UCSD-AML1 (cell line): ENCODE measurements around the gene SHROOM3.

Experiments used
- DNase-seq: peaks from one replicate; lab custom pipeline; 2025; ENCODE audit not compliant: unreplicated experiment; lab: John Stamatoyannopoulos, UW

SHROOM3 gene

DNA sequence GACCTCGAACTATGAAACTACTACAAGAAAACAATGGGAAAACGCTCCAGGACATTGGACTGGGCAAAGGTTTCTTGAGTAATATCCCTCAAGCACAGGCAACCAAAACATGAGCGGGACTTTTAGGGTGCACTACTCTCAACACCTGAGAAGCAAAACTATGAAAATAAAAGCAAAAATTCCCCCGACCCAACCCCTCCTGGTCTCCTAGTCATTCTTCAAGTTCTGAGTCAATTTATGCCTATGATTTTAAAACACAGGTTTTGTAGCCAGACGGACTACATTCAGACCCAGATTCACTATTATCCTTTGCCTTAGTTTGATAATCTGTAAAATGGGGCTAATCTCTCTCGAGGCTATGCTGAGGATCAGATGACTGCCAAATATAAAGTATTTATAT, 365.9 kb downstream of the SHROOM3 start:
- DNase-seq = no peak

DNA sequence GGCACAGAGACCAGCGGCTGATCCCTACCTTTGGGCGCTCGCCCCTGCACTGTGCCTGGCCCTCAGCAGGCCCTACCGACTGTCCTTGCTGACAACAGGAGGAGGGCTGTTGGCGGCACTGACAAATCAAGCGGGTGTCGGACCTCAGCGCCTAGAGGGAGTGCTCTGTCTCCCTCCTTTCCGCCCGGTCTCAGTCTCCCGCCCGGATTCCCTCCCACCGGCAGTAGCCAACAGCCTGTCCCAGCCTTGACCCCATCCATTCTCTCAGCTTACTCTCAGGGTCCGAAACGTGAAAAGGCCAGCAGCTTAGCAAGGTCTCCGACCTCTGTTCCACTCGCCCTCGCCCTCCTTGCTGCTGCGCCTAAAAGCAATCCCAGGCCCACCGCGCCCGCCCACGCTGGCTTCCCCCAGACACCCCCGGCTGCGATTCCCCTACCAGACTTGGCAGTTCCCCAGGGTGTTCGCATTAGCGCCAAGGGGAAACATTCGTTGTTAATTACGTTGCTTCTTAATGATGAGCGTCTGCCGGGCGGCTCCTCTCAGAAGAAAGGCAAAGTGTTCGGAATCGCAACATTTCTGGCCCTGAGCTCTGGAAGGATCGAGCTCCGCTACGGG, 366.7 kb downstream of the SHROOM3 start:
- no peak for DNase-seq

DNA sequence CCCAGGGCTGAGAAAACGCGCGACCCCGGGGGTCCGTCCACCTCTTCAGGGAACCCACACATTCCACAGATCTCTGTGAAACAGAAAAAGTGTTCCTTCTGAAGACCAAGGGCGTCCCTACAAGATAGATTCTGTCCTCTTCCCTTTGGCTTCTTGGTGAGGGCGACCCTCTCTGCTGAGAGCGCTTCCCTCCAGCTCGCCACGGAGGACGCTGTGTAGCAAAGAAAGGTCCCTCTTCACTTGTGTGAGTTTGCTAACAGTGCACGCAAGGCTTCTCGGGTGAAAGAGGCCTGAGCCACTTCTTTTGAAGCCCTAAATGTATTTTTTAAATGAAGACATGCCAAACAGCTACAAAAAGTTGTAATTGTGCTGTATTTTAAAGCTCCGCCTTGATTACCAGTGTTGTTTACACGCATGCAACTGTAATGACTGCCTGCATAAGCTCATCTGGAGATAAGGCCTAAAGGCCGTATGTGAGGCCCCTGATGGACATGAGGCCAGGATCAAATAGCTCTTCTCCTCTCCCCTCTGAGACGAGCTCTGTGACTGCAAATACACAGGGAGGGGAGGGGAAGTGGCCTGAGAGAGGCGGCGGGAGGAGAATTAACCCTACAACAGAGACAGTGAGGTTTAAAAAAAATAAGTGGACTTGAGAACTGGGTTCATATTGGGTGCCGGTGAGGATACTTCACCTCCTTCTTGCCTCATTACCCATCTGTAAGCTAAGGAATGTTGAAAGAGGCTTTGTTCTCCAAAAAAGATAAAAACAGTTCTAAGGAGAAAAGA, 367.4 kb downstream of the SHROOM3 start:
- no peak for DNase-seq

DNA sequence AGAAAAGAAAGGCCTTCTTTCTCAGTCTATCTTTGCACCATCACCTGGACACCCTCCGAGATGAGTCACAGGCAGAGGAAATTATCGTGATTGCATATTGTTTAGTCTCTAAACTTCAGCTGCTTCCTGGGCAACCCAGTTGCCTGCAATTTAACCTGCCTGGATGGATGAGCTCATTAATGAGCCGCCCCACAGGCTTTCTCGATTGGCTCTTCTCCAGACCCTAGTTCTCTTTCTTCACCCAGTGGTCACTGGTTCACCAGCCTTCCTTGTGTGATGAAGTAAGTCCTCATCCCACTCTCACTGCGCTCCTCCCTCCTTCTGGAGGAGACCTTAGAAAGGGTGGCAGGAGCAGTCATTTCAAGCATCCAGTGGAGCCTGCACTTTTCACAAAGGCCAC, 368.5 kb downstream of the SHROOM3 start:
- DNase-seq = no peak

DNA sequence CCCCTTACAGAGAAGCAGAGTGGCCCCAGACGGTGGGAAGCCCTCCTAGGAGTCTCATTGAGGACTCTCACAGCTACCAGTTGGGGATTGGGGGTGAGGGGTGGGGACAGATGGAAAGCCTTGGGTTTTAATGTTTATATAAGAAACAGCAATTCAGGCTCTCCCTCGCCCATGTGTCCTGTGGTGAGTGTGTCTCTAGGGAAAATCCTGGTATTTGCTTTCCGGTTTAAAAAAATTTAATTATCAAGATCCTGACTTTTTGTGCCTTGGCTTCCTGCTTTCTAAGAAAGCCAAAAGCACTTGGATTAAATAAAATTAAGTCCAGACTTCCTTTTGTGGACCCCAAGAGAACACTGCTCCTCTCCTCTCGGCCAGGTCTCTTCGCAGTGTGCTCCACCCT, 369.1 kb downstream of the SHROOM3 start:
- DNase-seq = no peak

DNA sequence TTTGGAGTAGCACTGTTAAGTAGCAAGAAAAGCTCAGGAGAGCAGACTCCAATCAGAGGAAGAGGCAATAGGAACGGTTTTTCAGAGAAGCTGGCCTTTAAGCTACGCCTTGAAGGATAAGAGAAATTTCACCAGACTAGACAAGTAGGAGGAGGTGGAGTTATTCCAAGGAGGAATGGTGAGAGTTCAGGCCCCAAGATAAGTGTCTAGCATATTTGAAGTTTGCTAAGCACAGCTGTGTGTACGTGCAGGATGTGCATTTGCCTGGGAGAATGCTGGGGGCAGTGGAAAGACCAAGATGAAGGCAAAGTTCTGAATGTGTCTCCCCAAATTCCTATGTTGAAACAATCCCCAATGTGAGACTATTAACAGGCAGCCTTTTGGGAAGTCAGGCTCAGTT, 371.3 kb downstream of the SHROOM3 start:
- DNase-seq = no peak

DNA sequence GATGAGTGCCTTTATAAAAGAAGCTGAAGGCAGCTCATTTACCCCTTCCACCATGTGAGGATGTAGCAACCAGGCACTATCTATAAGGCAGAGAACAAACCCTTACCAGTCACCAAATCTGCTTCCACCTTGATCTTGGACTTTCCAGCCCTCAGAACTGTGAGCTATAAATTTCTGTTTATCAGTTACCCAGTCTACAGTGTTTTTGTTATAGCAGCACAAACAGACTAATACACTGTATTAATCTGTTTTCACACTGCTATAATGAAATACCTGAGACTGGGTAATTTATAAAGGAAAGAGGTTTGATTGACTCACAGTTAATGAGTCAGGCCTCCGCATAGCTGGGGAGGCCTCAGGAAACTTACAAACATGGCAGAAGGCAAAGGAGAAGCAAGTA, 371.7 kb downstream of the SHROOM3 start:
- DNase-seq = no peak

DNA sequence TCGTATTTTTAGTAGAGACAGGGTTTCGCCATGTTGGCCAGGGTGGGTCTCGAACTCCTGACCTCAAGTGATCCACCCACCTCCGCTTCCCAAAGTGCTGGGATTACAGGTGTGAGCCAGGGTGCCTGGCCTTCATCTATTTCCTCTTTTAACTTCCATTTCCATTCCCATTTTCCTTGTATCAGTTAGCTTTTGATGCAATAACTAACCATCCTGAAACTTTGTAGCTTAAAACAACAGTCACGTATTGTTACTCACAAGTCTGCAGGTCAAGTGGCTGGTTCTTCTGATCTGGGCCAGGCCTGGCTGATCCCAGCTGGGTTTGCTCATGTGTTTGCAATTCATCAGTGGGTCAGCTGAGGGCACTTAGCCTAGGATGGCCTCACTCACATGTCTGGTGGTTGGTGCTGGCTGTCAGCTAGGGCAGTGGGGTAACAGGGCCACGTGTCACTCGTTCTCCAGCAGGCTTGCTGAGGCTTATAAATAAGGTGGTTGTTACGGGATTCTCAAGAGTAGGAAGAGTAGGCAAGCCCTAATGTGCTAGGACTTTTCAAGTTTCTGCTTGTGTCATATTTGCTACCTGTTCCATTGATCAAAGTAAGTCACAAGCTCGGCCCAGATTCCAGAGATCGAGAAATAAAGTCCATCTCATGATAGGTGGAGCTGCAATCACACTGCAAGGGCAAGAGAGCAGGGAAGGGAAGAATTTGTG, 374.7 kb downstream of the SHROOM3 start:
- DNase-seq = no peak

DNA sequence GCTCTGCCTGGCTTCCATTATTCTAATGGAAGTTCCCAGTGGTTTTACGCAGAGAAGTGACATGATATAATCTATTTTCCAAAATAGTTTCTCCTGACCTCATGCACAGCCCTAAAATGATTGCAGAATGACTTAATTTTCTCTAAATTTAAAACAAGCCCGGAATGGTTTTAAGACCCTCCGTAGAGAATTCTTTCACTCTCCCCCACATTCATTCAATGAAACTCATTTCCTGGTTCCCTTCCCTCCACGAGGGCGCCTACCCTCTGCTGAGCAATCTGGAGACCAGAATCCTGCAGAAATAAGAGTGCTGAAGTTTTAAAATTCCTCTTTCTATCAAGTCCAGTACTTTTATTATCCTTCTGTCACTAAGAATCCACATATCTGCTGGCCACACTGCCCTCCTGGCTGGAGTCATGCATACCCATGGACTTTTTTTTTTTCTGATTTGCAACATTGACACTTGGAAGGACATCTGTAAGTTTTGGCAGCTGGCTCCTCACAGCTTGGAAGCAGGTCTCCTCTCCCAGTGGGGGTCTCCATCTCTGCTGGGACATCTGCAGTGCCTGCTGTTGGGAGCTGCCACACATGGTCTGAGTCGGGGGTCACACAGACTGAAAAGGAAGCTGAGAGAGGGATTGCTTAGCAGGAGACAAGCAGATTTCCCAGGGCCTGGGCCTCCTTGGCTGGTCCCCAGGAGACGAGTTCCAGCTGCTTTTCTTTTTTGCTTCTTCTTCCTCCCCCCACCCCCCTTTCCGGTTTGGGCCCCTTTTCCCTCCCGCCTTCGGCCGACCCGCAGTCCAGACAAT, 376.8 kb downstream of the SHROOM3 start:
- no peak for DNase-seq

DNA sequence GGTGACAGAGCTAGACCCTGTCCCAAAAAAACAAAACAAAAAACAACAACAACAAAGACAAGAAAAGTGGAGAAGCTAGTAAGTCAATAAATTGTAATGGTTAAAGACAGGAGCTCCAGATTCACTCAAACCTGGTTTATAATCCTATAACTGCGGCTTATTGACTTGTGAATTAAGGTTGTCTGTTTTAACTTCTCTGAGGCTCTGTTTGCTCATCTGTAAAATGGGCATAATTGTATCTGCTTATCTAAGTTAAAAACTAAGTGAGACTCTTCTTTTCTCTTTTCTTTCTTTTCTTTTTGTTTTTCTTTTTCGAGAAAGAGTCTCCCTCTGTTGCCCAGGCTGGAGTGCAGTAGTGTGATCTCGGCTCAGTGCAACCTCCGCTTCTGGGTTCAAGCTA, 378.0 kb downstream of the SHROOM3 start:
- DNase-seq = no peak

DNA sequence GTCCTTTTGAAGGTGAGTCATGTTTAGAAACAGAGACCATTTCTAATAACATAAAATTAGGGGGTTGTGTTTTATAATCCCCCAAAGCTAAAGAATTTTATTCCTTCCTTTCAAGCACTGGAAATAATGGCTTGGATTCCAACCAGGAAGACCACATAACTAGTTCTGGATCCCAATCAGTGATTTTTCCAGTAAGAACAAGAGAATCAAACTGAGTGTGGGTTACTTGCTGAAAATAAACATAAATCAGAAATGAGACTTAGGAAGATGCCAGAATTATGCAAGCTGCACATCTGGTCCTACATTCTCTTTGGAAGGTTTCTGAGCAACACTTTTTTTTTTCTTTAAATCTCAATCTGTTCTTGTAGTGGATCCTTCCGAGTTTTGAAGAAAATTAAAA, 386.6 kb downstream of the SHROOM3 start:
- DNase-seq = no peak

DNA sequence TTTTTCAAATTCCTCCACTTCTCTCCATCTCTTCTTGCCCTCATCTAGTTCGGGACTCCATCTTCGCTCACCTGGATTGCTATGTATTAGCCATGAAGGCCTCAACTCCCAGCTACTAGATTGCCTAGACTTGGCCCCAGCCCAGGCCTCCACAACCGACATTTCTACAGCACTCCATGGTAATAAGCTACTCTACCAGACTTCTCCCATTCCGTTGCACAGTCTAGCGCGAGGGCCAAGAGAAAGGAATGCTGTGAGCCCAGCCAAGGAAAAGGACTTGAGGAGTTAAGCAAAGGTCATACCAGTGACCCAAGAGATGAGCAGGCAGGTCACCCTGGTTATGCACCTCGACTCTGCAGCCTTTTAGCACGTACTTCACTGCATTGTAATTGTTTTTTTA, 387.3 kb downstream of the SHROOM3 start:
- DNase-seq = no peak

DNA sequence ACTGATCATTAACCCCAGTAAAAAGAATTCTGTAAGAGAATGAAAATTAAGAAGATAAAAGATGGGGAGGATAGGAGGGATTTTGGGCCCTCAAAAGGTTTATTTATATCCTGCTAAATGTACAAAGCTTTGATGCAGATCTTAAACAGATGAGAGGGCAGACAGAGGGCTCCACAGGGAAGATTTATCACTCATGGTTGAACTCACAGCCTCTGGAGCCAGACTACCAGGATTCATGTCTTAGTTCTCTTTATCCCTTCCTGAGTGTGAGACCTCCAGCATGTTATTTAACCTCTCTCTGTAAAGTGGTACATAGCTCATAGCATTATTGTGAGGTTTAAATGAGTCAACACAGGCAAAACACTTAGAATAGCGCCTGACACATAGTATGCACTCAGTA, 388.5 kb downstream of the SHROOM3 start:
- DNase-seq = no peak

DNA sequence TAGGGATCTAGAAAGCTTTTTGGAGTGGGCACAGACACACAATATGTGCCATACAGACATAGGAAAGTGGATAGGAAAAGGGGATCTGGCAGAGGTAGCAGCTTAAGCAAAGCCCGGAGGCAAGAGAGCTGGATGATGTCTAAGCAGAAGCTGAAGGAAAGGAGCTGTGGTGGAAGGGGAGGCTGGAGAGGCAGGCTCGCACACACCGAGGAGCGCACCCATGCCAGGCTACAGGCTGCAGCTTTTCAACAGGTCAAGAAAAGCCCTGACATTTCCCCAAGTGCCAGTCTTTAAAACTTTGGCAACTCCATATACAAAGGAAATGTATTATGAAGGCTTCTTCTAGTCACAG, 395.6 kb downstream of the SHROOM3 start:
- DNase-seq = no peak

DNA sequence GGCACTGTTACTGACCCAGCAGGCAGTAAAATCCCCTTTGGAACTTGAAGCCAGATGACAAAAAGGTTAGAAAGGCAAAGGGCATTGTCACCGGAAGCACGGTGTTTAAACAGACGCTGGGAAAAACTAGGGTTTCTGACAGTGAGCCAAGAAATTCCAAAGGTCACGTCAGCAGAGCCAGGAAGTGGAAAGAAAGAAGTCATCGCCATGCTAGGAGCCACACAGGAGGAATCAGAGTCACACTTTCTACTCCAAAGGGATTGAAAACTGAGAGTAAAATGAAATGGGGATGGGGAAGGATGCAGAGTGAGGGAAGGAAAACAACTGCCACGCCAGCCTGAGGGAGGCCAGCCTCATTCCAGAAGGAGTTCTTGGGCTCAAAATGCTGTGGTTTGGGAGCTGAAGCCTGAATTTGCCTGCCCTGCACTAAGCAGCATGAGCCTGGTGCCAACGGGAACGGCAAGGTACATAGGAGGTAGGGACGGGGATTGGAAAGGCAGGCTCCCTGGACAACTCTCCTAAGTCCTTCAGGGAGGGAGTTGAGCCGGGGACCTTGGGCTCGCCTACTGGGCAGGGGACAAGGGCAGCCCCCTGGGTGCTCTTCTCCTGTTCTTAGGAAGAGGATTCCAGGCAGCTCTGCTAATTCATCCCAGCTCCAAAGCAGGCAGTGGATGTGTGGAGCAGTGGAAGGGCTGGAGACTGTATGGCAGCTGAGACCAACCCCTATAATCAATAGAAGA, 396.1 kb downstream of the SHROOM3 start:
- no peak for DNase-seq

DNA sequence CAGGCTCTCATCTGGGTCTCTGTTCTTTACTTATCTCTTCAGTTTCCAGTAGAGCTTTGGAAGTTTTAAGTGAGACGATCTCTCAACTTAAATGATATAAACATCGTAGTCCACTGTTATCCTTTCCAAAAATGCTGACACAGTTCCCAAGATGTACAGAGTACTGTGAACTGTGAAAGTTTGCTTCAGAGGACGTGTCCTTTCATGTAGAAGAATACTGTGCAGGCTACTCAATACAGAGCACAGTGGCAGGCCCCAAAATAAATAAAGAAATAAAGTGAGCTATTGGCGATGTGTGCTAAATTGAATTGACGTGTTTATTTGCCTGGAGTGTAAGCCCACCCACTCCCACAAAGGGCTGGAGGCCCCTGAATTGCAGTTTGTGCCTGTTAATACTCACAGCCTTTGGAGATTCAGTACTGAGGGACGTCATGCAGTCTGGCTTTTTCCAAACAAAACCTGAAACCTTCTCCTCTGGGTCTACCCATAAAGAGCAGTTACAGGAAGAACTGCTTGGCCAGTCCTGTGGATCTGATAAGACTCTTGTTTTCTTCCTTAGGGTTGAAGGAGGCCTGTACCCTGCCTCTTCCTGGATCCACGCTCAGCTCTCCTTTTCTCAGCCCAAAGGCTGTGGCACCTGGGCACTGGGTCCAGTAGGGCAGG, 396.8 kb downstream of the SHROOM3 start:
- DNase-seq = no peak
